ENCODE measurements around the gene NTM.

The NTM gene

DNA sequence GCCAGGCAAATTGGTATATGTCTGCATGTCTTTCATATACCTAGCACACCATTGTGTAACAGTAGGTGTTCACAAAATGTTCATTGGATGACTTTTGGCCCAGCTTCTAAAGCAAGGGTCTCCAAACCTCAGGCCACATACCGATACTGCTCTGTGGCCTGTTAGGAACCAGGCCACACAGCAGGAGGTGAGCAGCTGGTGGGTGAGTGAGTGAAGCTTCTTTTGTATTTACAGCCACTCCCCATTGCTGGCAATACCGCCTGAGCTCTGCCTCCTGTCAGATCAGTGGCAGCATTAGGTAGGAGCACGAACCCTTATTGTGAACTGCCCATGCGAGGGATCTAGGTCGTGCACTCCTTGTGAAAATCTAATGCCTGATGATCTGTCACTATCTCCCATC lies 836.6 kb downstream of the NTM start:
- no peak for DNase-seq

DNA sequence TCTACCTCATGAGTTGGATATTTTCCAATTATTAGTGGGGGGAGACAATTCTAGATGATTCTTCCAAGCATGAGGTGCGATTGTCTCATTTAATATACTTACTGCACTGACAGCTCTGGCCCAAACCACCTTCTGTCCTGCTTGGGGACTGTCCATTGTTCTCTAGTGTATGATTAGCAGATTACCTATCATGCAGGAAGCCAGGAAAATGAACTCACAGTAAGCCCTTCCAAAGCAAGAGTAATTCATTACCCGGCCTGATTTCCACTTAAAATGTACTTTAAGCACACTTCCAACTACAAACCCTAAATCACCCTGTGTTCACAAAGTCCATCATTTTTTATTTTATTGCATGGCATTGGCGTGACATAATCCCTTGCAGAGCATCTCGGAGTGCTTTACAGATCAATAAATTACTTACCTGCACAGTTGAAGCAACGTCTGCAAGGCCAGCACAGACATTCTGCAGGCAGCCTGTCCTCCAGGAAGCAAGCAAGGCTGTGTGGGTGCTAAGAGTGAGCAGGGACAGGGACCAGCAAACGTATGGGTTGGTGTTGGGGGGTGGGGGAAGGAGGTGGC lies 838.2 kb downstream of the NTM start:
- no peak for DNase-seq

DNA sequence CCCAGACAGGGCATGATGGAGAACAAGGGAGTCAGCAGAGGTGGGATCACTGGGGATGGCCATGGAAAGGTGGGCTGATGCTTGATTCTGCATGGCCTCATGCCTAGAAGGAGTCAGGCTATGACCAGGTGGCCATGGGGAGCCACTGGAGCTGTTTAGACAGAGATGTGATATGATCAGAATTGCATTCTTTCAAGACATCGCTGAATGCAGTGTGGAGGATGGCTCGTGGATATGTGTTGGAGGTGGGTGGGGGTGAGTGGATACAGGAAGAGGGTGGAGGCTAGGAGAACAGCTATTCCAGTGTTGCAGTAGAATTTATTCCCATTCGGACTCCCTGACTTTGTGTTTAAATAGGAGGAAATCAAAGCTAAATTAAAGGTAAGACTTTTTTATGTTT lies 841.1 kb downstream of the NTM start:
- DNase-seq: no peak

DNA sequence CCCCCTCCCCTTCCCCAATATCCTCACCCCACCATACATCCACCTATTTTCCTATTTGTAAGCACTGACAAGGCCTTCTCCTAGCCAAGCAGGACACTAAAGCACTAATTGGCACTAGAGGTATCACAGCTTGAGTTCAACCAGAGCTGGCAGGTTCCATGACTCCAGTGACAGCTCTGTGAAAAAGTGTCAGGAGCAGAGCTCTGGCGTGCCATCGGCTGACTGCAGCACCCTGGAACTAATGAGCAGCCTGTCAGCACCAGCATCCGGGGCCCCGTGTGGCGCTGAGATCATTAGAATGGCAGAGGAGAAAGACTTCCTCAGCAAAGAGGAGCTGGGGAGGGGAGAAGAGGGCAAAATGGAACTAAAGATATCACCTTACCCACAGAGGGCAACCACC lies 847.4 kb downstream of the NTM start:
- DNase-seq: no peak

DNA sequence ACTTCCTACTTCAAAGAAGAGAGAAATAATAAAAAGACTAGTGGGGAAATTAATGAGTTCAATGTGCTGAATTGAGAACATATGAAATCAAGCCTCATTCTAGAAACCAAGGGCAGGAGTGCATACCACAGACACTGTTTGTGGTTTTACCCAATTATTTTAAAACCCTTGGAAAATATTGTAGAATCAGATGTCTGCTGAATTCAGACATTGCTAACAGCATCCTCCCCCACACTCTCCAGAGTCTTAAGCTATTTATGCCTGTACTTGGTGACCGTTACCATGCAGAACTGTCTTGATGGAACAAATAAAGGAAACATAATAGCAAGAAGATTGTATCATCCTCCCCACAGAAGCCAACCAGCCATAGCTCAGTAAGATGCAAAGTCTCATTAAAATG lies 850.1 kb downstream of the NTM start:
- no peak for DNase-seq

DNA sequence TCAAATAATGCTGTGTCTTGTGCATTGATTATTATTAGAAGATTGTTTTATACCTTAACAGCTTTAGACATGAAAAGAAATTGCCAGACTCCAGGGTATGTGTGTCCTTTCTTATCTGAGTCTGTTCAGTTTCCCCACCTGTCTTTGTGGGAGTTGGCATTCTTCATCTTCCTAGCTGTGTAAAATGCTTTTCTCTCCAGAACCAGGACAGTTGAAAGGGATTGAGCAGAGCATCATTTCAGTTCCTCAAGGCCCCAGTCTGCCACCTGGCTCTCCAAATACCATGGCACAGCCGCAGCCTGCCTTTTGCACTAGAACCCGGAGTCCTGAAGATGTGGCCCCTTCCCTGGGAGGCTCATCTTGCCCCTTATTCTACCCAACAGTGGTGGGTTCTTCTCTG lies 851.9 kb downstream of the NTM start:
- DNase-seq: no peak

DNA sequence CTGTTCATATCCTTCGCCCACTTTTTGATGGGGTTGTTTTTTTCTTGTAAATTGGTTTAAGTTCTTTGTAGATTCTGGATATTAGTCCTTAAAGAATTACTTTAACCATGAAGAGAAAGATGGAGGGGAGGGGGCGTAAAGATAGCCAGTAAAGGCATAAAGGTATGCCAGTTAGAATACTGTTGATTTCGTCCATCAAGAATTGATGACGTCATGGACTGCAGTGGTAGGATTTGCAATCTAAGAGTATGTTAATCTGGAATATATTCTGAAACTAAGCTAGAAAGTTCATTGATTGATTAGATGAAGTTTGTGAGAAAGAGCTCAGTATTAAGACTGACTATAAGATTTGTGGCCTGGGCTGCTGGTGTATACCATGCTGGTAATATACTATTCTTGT lies 856.1 kb downstream of the NTM start:
- no peak for DNase-seq

DNA sequence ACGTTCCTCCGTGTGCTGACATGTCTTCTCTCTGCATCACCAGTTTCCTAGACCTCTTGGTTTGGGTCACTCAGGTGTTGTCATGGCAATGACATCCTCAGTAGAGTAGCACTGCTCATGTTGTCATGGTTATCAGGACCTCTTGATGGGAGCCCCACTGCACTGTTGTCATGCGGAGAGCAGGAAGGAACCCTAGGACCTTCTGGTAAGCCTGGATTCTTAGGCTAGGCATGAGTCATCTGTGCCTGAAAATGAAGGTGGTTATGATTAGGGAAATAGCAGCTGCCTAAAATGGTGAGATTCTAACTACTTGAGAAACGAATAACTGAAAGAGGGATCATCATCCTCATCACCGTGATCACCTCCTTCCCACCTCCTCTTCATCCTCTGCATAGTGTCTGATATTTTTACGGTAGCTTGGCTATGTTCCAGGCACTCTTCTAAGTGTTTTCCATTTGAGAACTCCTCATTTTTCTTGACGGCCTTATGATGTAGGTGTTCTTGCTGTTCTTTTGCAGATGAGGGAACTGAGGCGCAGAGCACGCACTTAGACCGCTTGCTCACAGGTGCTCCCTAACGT lies 858.4 kb downstream of the NTM start:
- no peak for DNase-seq

DNA sequence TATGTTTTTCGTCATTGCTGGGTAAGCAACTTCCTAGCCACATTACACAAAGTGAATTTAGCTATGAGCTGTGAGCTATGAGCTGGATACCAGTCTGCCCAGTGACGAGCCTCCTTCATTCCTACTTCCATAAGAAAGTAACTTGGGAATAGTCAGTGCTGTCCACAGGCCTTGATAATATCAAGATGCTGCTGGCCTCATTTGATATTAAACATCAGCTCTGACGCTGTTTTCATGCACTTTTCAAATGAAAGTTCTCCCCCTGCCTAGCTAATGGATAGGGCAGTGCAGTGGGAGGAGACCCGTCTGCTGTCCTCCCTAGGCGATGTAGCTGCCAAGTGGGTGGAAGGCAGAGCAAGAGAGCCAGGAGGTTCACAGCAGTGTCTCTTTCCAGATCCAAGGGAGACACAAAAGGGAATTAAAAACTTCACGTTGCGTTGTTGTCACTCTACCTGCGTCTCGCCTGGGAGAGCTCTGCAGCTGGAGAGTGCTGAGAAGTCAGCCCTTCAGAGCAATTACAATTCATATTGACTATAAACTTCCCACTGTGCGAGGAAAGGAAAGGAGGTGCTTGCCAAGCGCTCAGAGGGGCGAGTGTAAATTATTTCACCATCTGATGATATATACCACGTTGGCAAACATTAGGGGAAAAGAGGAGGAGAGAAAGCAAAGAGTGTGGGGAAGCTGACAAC lies 861.4 kb downstream of the NTM start:
- peak; percentile 95 for DNase-seq

DNA sequence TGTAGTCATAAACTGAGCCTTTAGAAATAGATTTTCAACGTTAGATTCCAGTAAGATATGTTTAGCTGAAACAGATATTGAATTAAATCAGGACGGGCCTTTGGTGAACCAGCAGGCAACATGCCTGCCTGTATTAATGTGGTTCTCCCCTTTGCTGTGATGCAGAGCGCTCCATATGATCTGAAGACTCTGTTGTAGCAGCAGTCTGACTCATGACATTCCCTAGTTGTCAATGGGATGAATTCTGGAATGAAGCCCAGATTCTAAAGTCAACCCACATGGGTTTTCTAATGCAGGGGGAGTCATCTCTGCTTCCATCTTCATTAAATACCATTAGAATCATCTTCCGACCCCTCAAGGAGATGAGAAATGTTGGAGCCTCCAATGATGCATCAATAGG lies 864.5 kb downstream of the NTM start:
- DNase-seq: no peak

DNA sequence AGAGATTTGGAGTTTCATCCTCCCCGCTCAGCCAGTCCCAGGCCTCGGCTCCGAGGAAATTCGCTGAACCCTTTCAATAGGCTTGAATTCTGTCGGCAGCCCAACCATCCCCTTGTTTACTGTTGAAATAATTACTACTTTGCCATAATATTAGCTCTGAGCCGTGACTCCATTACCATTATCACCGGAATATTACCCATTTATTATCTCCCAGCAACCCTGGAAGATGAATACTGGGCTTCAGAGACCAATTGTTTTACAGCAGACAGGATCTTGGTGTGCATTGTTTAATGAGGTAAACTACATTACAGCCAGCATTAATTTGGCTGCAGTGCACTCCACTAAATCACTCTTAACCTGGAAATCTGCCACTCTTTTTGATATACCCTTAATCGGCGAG lies 867.4 kb downstream of the NTM start:
- peak; percentile 96 for DNase-seq

DNA sequence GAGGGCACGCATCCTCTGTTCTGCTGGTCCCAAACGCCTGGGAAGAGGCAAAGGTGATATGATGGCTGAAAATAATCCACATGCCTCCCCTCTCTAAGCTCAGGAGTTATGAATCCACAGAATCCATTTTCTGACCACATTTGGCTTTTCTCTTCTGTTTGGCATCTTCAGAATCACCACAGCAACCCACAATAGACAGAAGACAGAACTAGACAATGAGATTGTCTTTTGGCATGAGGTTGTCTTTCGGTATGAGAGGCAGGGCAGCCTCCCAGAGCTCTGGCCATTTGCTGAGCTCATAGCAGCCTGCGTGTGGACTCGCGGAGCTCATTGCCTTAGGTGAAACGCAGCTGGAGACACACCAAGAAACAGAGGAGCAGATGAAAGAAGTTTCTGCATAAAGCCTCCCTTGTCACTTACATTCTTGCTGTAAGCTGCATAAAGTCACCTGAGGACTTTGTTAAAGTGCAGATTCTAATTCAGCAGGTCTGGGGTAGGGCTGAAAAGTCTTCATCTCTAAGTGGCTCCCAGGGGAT lies 868.0 kb downstream of the NTM start:
- DNase-seq: no peak

DNA sequence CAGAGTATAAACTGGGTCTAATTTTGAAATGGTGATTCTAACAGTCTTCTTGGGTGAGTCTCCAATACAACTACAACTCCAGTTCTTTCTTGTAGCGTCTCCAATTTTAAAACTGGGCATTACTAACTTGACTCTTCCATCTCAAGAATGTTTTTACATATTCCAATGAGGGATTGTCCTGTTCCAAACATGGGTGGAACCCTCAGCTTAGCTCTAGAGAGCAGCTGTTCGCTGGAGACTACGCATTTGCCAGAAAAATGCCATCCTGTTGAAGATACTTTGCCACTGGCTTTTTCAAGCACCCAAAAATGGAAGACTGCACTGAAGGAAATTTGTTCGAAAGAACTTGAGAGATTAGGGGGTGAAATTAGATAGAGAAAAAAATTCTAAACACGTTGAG lies 870.0 kb downstream of the NTM start:
- DNase-seq: no peak

DNA sequence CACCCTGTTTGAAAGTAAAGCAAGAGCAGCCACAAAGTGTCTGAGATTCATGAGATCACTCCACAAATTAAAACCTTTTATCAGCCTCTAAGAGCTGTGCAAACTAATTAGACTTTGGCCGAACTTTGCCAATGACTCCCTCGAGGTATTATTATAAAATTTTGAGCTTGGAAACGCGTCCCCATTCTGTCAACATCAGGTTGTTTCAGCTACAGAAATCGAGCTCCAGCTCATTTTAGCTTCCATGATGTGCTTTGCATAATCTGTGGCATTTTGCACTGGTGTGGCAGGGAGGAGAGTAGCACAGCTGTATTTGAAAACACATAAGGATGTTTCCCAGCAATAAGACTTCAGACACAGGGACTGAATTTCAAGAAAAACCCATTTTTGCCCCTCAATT lies 872.2 kb downstream of the NTM start:
- no peak for DNase-seq

DNA sequence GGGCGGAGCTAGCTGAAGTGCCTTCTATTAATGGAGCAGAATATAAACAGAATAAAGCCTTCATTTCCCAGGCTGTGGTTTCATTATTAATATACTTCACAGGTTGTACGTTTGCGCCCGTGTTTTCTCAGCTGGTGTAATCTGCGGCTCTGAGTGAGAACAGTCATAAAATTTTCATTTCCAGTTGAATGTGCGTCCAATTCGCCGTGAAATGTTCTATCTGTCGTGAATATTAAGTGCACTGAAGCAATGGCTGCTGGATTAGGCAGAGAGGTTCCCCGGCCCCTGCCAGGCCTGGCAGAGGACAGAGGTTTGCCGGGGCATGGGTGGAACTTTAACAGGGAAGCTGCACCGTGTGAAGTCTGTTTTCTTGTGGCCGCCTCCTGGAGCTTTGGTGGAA lies 874.4 kb downstream of the NTM start:
- DNase-seq: no peak

DNA sequence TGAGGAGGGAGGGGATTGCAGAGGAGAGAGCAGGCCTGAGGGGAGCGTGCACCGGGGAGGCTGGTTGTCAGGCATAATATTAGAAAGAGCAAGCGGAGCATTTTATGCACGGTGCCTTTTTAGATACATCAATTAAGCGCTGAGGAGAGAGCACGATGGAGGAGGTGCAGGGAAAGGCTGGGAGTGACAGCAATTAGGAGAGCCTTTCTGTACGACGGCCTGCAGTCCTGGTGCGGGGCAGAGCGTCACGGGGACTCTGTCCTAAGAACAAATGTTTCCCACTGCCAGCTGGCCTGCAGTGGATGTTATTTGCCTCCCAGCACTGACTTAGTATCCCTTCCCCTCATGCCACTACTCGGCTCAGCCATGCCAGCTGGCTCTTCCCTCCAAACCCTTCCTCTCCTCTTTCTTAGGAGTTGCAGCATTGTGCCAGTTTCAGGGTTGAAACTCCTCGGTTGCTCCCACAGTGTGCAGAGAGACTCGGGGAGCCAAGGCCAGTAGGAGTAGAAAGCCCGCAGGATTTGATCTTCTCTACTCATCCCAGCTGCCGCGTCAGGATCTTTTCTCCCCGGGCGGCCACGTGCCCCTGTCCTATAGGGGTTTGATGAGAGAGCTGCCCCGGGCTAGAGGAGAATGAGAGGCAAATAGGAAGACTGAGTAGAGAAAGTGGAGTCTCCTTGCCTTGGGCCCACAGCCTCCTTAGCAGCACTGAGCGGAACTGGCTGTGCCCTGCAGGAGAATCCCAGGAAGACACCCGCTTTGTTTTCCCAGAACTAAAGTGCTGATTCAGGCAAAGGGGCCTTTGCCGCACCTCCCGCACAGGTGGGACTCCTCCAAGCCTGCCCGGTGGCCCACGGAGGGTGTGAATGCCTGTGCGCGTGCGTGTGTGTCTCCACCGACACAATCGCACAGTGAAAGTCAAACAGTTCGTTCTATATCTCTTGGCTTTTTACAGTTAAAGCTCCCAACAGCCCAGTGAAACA lies 875.3 kb downstream of the NTM start:
- DNase-seq: no peak

DNA sequence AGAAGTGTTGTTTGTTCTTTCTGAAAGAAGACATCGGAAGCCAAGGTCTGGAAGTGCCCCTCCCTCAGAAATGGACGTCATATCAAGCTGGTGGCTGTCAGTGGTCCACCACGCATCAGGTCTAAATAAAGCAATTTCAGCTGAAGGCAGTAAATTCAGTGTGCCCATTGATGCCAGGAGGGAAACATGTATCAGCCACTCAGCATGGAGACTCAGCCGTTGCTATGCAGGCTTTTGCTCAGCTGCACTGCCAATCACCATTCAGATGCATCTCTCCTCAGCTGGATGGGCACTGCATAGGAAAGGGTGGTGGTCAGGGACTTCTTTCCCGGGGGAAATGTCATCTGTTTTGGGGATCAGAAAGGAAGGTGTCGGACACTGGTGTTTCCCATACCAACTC lies 878.2 kb downstream of the NTM start:
- DNase-seq: no peak

DNA sequence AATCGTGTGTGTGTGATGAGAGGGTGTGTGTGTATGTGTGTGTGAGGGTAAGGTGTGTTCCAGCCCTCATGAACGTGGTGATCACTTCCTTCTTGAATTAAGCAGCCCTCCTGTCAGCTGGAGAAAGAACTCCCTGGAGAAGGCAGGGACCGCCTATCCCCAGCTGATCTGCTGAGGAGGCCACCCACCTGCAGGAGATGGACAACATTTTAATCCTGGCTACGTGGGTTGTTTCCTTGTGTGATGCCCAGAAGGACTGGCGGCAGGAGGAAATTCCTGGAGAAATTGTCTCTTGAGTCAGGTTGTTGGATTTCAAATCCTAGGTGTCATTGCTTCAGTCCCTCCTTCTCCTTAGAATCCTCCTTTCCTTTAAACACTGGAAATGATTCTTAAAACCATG lies 878.8 kb downstream of the NTM start:
- no peak for DNase-seq

DNA sequence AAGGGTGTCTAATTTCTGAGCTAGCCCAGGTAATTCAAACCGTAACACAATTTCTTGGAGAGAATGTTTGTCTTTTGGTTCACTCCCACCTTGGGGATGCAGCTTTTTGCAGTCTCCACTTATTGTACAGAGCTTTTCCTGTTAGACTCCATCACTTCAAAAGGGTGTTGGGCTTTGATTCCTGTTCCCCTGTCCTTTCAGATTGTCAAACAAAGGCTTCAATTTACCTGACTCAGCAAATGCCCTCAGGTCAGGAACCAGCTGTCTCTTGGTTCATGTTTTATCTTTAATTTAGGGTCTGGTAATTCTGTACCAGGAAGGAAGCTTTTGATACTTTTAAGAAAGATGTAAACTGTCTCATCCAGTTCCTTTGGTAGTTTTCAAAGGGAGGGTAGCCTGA lies 880.6 kb downstream of the NTM start:
- DNase-seq: no peak

DNA sequence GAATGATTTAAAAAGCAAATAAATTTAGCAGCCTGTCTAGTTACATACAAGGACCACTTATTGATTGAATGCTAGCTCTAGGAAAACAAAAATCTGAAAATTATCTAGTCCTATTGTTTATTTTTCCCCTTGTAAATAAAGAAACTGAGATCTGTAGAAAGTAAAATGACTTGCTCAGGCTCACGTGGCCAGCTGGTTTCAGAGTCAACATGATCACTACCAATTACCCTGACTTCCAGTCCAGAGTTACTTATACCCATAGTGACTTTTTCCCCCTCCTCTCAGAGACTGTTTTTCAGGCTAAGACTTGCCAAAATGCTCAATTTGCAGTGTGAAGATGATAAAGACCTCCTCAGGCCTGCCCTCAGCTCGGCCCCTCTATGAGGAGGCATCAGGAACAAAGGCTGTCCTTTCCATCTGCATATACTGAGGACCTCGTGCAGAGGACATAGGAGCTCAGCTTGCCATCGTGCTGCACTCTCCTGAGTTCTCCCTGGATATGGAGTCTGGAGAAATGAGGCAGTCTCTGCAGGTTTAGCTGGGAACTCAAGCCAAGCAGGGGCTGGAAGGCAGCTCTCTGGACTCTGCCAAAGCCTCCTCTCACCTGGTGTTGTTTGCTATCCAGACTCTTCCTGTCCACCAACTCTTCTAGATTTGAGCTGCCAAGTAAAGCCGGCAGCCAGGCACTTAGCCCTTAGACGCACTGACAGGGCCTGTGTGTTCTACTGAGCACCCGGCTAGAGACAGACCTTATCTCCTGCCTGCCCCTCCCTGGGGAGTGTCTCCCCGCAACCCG lies 883.3 kb downstream of the NTM start:
- DNase-seq: no peak

DNA sequence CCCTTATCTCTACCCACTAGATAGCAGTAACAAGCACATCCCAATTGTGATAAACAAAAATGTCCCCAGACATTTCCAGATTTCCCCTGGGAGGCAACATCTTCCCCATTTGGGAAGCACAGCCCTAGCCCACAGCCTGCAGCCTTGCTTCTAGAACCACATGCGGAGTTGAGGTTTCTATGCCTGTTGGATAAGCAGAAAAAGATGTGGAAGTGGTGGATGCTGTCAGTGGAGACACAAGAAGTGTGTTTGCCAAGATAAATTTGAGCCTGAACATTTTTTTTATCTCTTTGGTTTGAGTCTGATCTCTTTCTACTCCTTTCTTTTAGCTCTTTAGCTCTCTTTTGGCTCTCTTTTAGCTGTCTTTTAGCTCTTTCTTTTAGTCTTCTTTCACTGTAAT lies 884.5 kb downstream of the NTM start:
- no peak for DNase-seq

DNA sequence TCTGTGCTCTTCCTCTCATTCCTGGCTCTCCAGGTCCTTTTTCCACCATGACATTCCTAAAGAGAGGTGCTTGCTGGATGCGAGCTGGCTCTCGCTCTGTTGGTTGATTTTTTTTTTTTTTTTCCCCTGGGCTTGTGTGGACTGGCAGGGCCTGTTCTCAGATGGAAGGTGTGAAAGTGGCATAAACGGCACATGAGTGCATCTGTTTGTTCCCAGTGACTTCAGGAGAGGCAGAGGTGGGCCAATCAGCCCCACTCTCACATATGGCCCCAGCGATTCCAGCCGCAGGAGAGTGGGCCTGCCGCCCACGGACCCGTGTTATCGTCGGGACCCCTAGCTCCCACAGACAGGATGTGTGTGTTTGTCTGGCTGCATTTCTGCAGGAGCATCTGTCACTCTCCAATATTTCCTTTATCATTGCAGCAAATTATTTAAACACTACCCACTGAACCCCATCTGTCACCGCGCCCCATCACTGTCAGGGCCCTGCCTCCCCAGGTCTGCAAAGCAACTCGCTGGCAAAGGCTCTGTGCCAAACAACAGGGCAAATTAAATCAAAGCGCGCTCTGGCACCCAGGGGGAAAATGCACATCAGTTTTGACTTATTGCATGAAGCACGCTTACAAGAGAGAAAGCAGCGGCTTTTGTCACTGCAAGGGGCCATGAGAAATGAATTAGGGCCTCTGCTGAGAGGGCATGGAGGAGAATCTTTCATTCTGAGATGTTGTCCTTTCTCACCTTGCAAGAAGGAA lies 886.3 kb downstream of the NTM start:
- DNase-seq: no peak
